Chondrocyte (in vitro differentiated cells): ENCODE data around the gene GJC2. TPM values are rescaled to one million over a fixed set of nuclear protein-coding genes. Genes with fewer than 3 reads are reported as not detected.

Experiments used
- DNase-seq: peaks from one replicate; pipeline ENCODE4 v3.0.0; 2021; ENCODE audit warnings: mixed read lengths, low spot score
- H3K27ac Mint-ChIP-seq: one replicate; pipeline ENCODE4 v1.8.0; 2021; ENCODE audit warnings: mild to moderate bottlenecking, moderate library complexity, mixed read lengths; ENCODE audit not compliant: unreplicated experiment
- H3K27me3 Mint-ChIP-seq: 2 replicates; pipeline ENCODE4 v1.8.0; 2021; ENCODE audit warnings: low read depth, mixed read lengths
- H3K36me3 Mint-ChIP-seq: 2 replicates; pipeline ENCODE4 v1.8.0; 2021; ENCODE audit warnings: low read depth, mixed read lengths
- H3K4me1 Mint-ChIP-seq: 2 replicates; pipeline ENCODE4 v1.8.0; 2021; ENCODE audit warnings: low read depth, mild to moderate bottlenecking, mixed read lengths
- H3K4me3 Mint-ChIP-seq: one replicate; pipeline ENCODE4 v1.8.0; 2021; ENCODE audit warnings: mild to moderate bottlenecking, moderate library complexity, mixed read lengths; ENCODE audit not compliant: unreplicated experiment
- H3K9me3 Mint-ChIP-seq: 2 replicates; pipeline ENCODE4 v1.8.0; 2021; ENCODE audit warnings: low read depth, mixed read lengths
- CTCF ChIP-seq: fragments of 200-600 bp; sonication (generic); IDR thresholded peaks from 2 replicates; pipeline ENCODE4 v1.5.0; 2021; ENCODE audit warnings: antibody characterized with exemption, mild to moderate bottlenecking, moderate library complexity
- total RNA-seq: library from RNA; stranded (reverse); gene quantifications from 3 replicates; pipeline ENCODE4 v1.2.1, GENCODE V29; 2021

The GJC2 gene
- total RNA-seq, 1 donor from 2014 or later = 2.0 TPM

GRCh38 chr1:228207851-228208821, 58.4 kb downstream of the GJC2 start, which contains the start of gene OBSCN:
OBSCN (plus strand) TSS chr1:228208044; CDS start chr1:228211784, 3,740 bp downstream.
- H3K27me3 Mint-ChIP-seq = no peaks in the 10 kb centered on the region

DNA sequence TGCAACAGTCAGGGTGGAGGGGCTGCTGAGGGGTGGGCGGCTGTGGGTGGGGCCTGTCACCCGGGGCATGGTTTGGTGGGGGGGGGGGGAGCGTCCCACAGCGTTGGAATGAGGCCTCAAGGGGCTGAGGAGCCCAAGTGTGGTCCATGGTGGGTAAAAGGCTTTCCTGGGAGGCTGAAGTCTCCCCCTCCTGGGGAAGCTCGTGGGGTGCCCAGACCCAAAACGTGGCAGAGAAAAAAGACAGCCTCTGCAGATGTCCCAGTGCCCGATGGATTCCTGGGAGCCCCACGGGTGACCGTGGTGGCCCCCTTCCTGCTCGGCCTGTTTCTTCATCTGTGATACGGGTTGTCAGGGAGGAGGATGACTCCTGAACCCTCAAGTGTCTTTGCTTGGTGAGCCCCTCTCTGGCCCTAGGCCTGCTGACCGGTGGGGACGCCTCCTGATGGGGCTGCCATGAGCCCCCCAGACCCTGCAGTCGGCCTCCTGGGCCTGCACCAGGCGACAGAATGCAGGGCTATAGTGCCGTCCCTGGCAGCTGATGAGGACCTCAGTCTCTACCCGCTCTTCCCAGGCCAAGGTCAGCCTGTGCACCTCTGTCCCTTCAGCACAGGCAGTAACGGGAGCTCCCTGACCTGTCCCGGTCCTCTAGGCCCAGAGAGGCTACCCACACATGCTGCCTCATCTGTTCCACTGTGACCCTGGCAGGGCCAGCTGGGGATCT, 59.3 kb downstream of the GJC2 start:
- Mint-ChIP-seq H3K9me3 (no peaks in the 10 kb centered on the region), H3K36me3 (no peaks in the 10 kb centered on the region), H3K27me3 (no peaks in the 10 kb centered on the region), H3K27ac (no peak overlapping the region), H3K4me1 (peaks cover 3% of the 10 kb centered on the region), H3K4me3 (no peak overlapping the region)
- no peak for TF ChIP-seq CTCF
- peak; percentile 72 for DNase-seq

More at GRCh38 chr1:228207851-228208821, 58.4 kb downstream of the GJC2 start, which contains the start of gene OBSCN:
- peak; percentile 77 for DNase-seq
- Mint-ChIP-seq H3K27ac (no peak within 1 kb of the TSS), H3K9me3 (no peaks in the 10 kb centered on the region), H3K4me1 (peaks cover 3% of the 10 kb centered on the region), H3K36me3 (no peaks in the 10 kb centered on the region), H3K4me3 (no peak within 1 kb of the TSS)
- TF ChIP-seq CTCF = no peak

Other genes starting within 250 kb of the GJC2 start
- gene WNT9A, start 202.0 kb upstream of the GJC2 start, total RNA-seq = 2.5 to 4.2 TPM (median 2.7 TPM) in 3 replicates
- not detected in 3 replicates for gene WNT3A, start 142.9 kb upstream of the GJC2 start, total RNA-seq
- 339 to 392 TPM (median 351 TPM) in 3 replicates for gene ARF1, start 67.2 kb upstream of the GJC2 start, total RNA-seq
- gene C1orf35, start 46.6 kb upstream of the GJC2 start, total RNA-seq = 12.9 to 15.1 TPM (median 13.3 TPM) in 3 replicates
- 45.4 to 75.6 TPM (median 48.6 TPM) in 3 replicates for gene MRPL55, start 40.6 kb upstream of the GJC2 start, total RNA-seq
- 155 to 196 TPM (median 189 TPM) in 3 replicates for gene GUK1, start 9.7 kb upstream of the GJC2 start, total RNA-seq
- 5.2 to 7.7 TPM (median 5.9 TPM) in 3 replicates for gene IBA57, start 15.9 kb downstream of the GJC2 start, total RNA-seq
- gene OBSCN, start 58.1 kb downstream of the GJC2 start, total RNA-seq = 6.3 to 11.4 TPM (median 10.2 TPM) in 3 replicates